IPS-18a (cell line): ENCODE results near the gene LUZP1.

Experiments used
- H3K27ac ChIP-seq: one replicate; pipeline ENCODE4 v1.5.1; 2013; ENCODE audit warnings: low read length
- H3K27me3 ChIP-seq: one replicate; pipeline ENCODE4 v1.6.1; 2013; ENCODE audit warnings: mild to moderate bottlenecking, low read length; ENCODE audit not compliant: control insufficient read depth, insufficient read depth
- H3K36me3 ChIP-seq: one replicate; pipeline ENCODE4 v1.6.1; 2013; ENCODE audit warnings: low read depth, low read length; ENCODE audit not compliant: control insufficient read depth
- H3K4me1 ChIP-seq: one replicate; pipeline ENCODE4 v1.6.1; 2013; ENCODE audit warnings: low read depth, low read length; ENCODE audit not compliant: control insufficient read depth
- H3K4me3 ChIP-seq: one replicate; pipeline ENCODE4 v1.5.1; 2013; ENCODE audit warnings: low read length
- H3K9ac ChIP-seq: one replicate; pipeline ENCODE4 v1.6.1; 2013; ENCODE audit warnings: mild to moderate bottlenecking, low read length, moderate library complexity
- H3K9me3 ChIP-seq: one replicate; pipeline ENCODE4 v1.6.1; 2013; ENCODE audit warnings: low read depth, low read length; ENCODE audit not compliant: control insufficient read depth

LUZP1 gene

DNA sequence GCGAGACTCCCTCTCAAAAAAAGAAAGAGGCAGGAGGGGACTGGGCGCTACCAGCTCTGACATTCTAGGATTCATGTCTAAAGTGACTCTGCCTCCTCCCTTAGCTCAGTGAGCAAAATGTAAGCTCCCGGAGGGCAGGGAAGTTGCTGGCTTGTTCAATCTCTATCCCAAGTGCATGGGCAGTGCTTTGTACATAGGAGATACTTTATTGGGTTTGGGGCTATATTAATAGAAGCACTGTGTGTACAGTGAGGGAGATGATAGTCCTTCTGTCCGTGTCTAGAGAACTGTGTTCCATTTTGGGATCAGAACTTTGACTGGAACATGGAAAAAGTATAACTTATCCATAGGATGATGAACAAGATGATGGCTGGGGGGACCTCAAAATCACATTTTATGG, 16.7 kb upstream of the LUZP1 start:
- no peak overlapping the region for H3K9ac ChIP-seq
- no peaks in the 10 kb centered on the region for H3K36me3 ChIP-seq
- H3K4me3 ChIP-seq = no peak overlapping the region
- H3K27me3 ChIP-seq = no peaks in the 10 kb centered on the region
- H3K27ac ChIP-seq = no peak overlapping the region
- H3K9me3 ChIP-seq = no peaks in the 10 kb centered on the region
- no peaks in the 10 kb centered on the region for H3K4me1 ChIP-seq

DNA sequence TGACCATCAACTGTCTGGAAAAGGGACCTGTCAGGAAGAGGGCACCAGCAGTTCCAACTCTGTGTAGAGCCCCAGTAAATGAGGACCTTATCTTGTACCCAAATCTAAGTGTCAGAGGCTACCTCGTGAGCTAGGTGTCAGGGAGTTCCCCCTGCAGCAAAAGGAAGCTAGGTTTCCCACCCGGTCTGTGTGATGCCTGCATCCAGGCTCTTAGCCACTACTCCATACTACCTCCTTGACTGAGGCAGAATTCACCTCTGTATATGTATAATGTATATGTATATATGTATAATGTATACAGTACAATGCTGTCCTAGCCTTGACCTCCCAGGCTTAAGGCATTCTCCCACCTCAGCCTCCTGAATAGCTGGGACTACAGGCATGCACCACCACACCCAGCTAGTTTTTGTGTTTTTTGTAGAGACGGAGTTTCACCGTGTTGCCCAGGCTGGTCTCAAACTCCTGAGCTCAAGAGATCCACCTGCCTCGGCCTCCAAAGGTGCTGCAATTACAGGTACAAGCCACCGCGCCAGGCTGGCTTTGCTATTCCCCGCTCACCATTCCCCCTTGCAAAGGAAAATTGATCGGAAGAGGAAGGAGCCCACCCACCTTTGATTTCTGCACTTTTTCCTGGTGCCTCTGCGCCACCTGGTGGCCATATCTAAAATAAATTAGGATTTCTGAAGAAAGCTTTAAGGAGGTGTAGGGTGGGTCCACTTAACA, 15.7 kb upstream of the LUZP1 start:
- Histone ChIP-seq H3K36me3 (no peaks in the 10 kb centered on the region), H3K27ac (no peak overlapping the region), H3K4me3 (no peak overlapping the region), H3K9me3 (no peaks in the 10 kb centered on the region), H3K4me1 (no peaks in the 10 kb centered on the region), H3K27me3 (peaks cover 7% of the 10 kb centered on the region), H3K9ac (no peak overlapping the region)

DNA sequence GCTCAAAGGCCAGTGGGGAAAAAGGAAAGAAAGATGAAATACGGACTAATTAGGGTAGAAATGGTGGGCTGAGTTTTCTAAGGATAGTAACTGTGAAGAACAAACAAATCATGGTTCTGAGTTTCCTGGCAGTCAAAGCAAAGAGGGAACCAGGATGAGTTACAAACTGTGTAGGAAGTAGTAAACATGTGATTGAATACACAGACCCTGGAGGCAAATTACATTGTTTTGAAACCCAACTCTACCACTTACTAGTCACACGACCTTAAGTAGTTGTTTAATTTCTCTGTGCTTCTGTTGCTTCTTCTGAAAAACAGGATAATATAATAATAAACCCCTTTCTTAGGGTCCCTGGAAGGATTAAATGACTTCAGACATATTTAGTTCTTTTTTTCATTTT, 11.2 kb upstream of the LUZP1 start:
- peaks cover 46% of the 10 kb centered on the region for H3K27me3 ChIP-seq
- H3K27ac ChIP-seq = no peak overlapping the region
- H3K9ac ChIP-seq = no peak overlapping the region
- H3K9me3 ChIP-seq = no peaks in the 10 kb centered on the region
- H3K36me3 ChIP-seq = no peaks in the 10 kb centered on the region
- no peak overlapping the region for H3K4me3 ChIP-seq
- H3K4me1 ChIP-seq = peaks cover 4% of the 10 kb centered on the region

DNA sequence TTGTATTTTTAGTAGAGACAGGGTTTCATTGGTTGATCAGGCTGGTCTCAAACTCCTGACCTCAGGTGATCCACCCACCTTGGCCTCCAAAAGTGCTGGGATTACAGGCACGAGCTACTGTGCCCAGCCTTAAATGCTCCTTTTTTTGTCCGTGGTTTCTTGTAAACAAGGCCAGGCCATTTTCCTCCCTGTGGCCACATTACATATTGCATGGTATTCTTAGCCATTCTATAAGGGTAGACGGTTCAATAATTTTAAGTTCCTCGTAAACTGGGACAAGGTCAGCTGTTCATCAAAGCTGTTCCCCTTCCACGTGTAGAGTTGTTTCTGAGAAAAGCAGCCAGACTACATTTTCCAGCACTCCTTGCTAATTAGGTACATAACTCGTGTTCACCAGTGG, 10.3 kb upstream of the LUZP1 start:
- Histone ChIP-seq H3K9me3 (no peaks in the 10 kb centered on the region), H3K4me3 (no peak overlapping the region), H3K27ac (no peak overlapping the region), H3K36me3 (no peaks in the 10 kb centered on the region), H3K27me3 (peaks cover 46% of the 10 kb centered on the region), H3K4me1 (peaks cover 4% of the 10 kb centered on the region), H3K9ac (no peak overlapping the region)

DNA sequence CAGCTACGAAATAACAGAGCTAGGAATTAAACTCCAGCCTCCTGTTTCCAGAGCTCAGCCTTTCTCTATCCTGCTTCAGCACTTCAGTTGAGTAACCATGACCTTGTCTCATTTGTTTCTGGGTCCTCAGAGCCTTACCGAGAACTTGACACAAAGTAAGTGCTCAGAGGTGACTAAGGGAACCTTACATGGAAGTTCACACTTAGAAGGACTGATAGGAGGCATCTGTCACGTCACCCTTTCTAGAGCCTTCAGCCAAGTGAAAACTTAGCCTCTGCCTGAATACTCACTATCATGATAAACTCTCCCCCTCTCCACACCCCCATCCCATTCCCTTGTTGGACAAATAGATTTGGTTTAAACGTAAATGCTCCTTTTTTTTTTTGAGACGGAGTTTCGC, 9.8 kb upstream of the LUZP1 start:
- H3K27ac ChIP-seq = no peak overlapping the region
- H3K4me3 ChIP-seq = peak overlapping the region; percentile 67

DNA sequence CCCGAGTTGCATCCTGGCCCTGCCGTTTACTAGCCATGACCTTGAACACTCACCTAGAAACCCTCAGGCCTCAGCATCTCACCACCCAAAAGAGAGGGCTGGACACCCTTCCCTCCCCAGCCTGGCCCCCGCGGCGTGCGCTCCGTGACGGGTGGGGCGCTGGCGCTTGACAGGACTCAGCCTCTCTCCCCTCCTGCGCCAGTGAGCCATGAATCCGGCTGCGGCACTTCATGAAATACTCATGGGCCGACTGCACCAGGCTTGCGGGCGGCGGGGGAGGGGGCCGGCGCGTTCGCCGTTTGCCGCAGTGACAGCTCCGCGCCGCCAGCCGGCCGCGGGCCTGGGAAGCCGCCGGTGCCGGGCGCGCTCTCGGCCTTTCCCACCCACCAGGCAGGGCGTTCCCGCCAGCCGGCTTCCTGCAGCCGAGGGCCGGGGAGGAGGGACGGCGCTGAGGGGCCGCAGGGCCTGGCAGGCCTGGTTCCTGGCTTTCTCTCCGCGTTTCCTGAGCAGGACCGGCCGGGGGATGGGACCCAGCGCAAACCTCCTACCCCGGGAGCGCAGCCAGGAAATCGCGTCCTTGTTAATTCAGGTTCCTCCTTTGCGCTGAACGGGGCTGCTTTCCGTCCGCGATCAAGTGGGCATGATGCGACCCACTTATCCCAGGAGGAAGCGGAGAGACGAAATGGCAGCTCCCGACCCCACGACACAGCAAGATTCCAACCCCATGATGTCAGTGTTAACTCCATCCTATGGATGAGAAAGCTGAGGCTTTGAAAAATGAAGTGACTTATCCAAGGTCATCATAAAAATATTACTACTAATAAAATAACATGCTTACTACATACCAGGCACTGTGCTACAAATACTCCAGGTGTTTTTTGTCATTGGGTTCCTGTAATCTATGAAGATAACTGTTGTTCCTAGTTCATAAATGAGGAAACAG, 9.1 kb upstream of the LUZP1 start:
- no peak overlapping the region for H3K27ac ChIP-seq
- H3K4me3 ChIP-seq = peak overlapping the region; percentile 67
- peak overlapping the region; percentile 56 for H3K9ac ChIP-seq
- H3K36me3 ChIP-seq = no peaks in the 10 kb centered on the region
- peaks cover 4% of the 10 kb centered on the region for H3K4me1 ChIP-seq
- H3K9me3 ChIP-seq = no peaks in the 10 kb centered on the region
- peaks cover 46% of the 10 kb centered on the region for H3K27me3 ChIP-seq

More for the DNA sequence above, 9.8 kb upstream of the LUZP1 start:
- Histone ChIP-seq H3K9me3 (no peaks in the 10 kb centered on the region), H3K27me3 (peaks cover 46% of the 10 kb centered on the region), H3K36me3 (no peaks in the 10 kb centered on the region), H3K9ac (peak overlapping the region; percentile 56), H3K4me1 (peaks cover 4% of the 10 kb centered on the region)

DNA sequence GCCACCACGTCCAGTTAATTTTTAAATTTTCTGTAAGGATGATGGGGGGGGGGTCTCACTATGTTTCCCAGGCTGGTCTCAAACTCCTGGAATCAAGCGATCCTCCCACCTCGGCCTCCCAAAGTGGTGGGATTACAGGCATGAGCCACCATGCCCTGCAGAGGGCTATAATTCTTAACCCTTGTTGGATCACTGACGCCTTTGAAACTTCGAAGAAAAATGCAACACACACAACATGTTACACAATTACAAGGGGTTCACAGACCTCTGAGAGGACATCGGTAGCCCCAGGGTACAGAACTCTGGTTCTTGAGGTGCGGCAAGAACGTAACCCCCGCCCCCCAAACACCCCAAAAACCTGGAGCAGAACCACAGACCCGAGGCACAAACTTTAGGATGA, 8.4 kb upstream of the LUZP1 start:
- peak overlapping the region; percentile 67 for H3K4me3 ChIP-seq
- H3K27me3 ChIP-seq = peaks cover 46% of the 10 kb centered on the region
- H3K4me1 ChIP-seq = peaks cover 4% of the 10 kb centered on the region
- no peaks in the 10 kb centered on the region for H3K36me3 ChIP-seq
- no peak overlapping the region for H3K9ac ChIP-seq
- no peaks in the 10 kb centered on the region for H3K9me3 ChIP-seq
- no peak overlapping the region for H3K27ac ChIP-seq

DNA sequence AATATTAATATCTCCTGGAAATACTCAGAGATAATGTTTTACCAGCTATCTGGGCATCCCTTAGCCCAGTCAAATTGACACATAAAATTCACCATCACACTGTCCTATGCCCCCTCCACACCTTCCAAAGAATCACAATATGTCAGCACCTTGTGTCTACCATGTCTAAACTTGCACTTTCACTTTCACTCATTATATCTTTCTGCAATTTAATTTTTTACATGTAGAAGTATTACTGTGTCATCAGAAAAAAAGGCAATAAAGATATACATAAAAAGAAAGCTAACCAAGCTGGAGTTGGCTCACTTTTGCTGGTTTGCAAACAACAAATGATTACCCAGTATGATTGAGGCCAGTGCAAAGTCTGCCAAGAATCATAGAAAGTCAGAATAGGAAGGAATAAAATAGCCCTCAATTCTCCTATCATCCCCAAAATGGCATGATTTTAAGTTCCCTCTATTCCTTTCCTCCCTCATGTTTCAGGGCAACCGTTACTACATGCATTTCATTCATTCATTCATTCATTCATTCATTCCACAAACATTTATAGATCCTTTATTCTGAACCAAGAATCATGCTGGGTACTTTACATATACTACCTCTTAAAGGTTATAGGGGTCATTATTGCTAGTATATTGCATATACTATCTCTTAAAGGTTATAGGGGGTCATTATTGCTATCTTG, 5.9 kb upstream of the LUZP1 start:
- H3K4me3 ChIP-seq = no peak overlapping the region

DNA sequence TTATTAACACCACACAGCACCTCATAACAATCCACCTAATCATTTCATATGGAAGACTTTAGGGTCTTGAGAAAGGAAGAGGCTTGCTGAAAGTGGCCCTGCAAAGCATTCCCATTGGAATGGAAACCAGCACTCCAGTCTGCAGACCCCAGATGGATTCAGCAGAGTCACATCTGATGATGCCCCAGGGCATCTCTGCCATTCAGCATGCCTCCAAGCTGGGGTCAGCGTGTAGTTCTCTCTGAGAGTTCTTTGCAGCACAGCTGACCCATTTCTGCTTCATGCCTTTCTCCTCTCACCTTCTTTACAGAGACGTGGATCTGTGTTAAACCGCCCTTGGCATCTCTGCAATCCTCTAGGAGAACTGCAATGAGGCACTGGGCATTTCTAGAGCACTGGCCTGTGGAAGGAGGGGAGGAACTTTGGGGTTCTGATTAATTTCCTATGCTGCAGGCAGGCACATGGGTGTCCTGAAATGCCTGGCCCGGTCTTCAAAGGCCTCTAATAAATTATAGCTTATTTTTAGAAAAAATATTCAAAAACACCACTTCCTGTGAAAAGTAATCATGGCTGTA, 2.6 kb upstream of the LUZP1 start:
- H3K4me1 ChIP-seq = peaks cover 6% of the 10 kb centered on the region
- H3K36me3 ChIP-seq = no peaks in the 10 kb centered on the region
- no peak overlapping the region for H3K4me3 ChIP-seq
- no peak overlapping the region for H3K9ac ChIP-seq
- H3K27me3 ChIP-seq = peaks cover 8% of the 10 kb centered on the region
- H3K9me3 ChIP-seq = no peaks in the 10 kb centered on the region
- no peak overlapping the region for H3K27ac ChIP-seq

More for the DNA sequence above, 5.9 kb upstream of the LUZP1 start:
- Histone ChIP-seq H3K27ac (no peak overlapping the region), H3K36me3 (no peaks in the 10 kb centered on the region), H3K9ac (no peak overlapping the region), H3K4me1 (peaks cover 4% of the 10 kb centered on the region), H3K27me3 (peaks cover 40% of the 10 kb centered on the region), H3K9me3 (no peaks in the 10 kb centered on the region)

DNA sequence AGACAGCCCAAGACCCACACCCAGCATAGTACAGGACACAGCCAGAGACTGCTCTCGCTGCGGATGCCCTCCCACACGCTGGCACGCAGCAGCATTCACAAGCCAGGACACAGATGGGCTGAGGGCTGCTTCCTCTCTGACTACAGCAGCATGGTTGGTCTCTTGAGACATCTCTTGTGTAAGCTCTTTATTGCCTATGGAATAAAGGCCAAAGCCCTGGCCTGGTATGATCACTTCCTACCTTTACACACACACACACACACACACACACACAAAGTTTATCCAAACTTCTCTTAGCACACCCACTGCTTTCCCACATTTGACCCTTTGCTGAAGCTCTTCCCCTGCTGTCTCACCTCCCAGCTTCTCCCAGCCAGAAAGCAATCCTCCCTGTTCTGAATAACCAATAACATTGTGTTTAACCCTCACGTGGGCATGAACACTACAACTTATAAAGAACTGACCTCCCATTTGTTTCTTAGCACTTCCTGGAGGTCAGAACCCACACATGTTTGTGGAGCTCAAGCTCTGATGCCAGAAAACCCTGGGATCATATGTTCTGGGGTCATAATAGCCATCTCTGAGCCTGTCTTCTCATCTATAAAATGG, 1.2 kb upstream of the LUZP1 start:
- H3K4me3 ChIP-seq = no peak overlapping the region
- H3K9ac ChIP-seq = no peak overlapping the region
- H3K4me1 ChIP-seq = peaks cover 6% of the 10 kb centered on the region
- no peaks in the 10 kb centered on the region for H3K36me3 ChIP-seq
- H3K27ac ChIP-seq = no peak overlapping the region
- no peaks in the 10 kb centered on the region for H3K27me3 ChIP-seq
- H3K9me3 ChIP-seq = no peaks in the 10 kb centered on the region

DNA sequence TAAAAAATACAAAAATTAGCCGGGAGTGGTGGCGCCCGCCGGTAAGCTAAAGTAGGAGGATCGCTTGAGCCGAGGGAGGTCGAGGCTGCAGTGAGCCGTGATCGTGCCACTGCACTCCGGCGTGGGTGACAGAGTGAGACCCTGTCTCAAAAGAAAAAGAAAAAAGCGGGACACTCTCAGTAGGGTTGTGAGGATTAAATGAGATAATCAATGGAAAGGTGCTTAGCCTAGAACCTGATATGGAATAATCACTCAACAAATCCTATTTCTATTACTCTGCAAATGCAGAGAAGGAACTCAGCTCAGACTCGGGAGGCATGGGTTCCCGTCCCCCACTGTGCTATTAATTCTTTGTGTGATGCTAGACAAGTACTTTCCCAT, 529 bp upstream of the LUZP1 start:
- H3K4me3 ChIP-seq = peak overlapping the region; percentile 86
- no peaks in the 10 kb centered on the region for H3K27me3 ChIP-seq
- H3K27ac ChIP-seq = no peak overlapping the region
- H3K36me3 ChIP-seq = no peaks in the 10 kb centered on the region
- no peak overlapping the region for H3K9ac ChIP-seq
- H3K9me3 ChIP-seq = no peaks in the 10 kb centered on the region
- H3K4me1 ChIP-seq = peaks cover 6% of the 10 kb centered on the region
